Activated B cell treated with CpG ODN at 0.5 μM for 24 hours (primary cell): ENCODE data around the gene ZNF784. TPM values are rescaled to one million over a fixed set of nuclear protein-coding genes. Genes with fewer than 3 reads are reported as not detected.

ENCODE experiments used
- ATAC-seq: fragments of 200-7000 bp; cut with Tn5 transposase; one replicate; pipeline ENCODE4 v1.10.0; 2021; ENCODE audit warnings: low read depth, mild to moderate bottlenecking, moderate library complexity
- CTCF ChIA-PET: fragments of 350-600 bp; sonication (Branson Sonifier 250); formaldehyde crosslinking; loops from one replicate; lab custom pipeline; 2021; ENCODE audit warnings: antibody characterized with exemption; lab: Charles Lee
- POLR2A ChIA-PET: fragments of 350-600 bp; sonication (Branson Sonifier 250); formaldehyde crosslinking; loops from one replicate; lab custom pipeline; 2021; ENCODE audit warnings: antibody characterized with exemption; lab: Charles Lee
- DNase-seq: peaks from one replicate; pipeline ENCODE4 v3.0.0; 2022
- H3K27ac Mint-ChIP-seq: one replicate; pipeline ENCODE4 v1.8.0; 2020; ENCODE audit warnings: mixed read lengths
- H3K27me3 Mint-ChIP-seq: one replicate; pipeline ENCODE4 v1.8.0; 2021; ENCODE audit warnings: mixed read lengths
- H3K36me3 Mint-ChIP-seq: one replicate; pipeline ENCODE4 v1.8.0; 2021; ENCODE audit warnings: low read depth, mixed read lengths
- H3K4me1 Mint-ChIP-seq: one replicate; pipeline ENCODE4 v1.8.0; 2021; ENCODE audit warnings: mixed read lengths
- H3K4me3 Mint-ChIP-seq: one replicate; pipeline ENCODE4 v1.8.0; 2020; ENCODE audit warnings: mild to moderate bottlenecking, mixed read lengths
- H3K9me3 Mint-ChIP-seq: one replicate; pipeline ENCODE4 v1.8.0; 2020; ENCODE audit warnings: mixed read lengths
- CTCF ChIP-seq: fragments of 200-600 bp; IDR thresholded peaks from one replicate; pipeline ENCODE4 v1.8.0; 2022; ENCODE audit warnings: antibody characterized with exemption, mild to moderate bottlenecking
- intact Hi-C: fragments of 100-400 bp; cut with micrococcal nuclease; formaldehyde crosslinking; loops from one replicate; pipeline ENCODE4 v1.15.1; 2024
- total RNA-seq: library from RNA; stranded (reverse); gene quantifications from 2 replicates; pipeline ENCODE4 v1.2.3, GENCODE V29; 2022

Gene ZNF784
- total RNA-seq, 1 donor from 2014 or later: 8.9 TPM

GRCh38 chr19:55621205-55621672, 3.1 kb downstream of the ZNF784 start:
- Mint-ChIP-seq H3K36me3 (peaks cover 26% of the 10 kb centered on the region), H3K4me1 (peaks cover 17% of the 10 kb centered on the region), H3K4me3 (no peak overlapping the region), H3K27ac (no peak overlapping the region), H3K9me3 (no peaks in the 10 kb centered on the region), H3K27me3 (no peaks in the 10 kb centered on the region)
- POLR2A ChIA-PET: interaction anchor here (1.0 to 1.5 kb wide), 2 partner anchors 9 to 15 kb away, joined by 3 to 5 read pairs; partner anchors contain the start of gene ZNF865
- no peak for TF ChIP-seq CTCF
- intact Hi-C loops: no loop called here
- ATAC-seq (no peak), DNase-seq (no peak)
- CTCF ChIA-PET: no interaction called here

GRCh38 chr19:55620410-55621204, 3.8 kb downstream of the ZNF784 start:
- no peaks in the 10 kb centered on the region for H3K27me3 Mint-ChIP-seq
- H3K4me1 Mint-ChIP-seq: peaks cover 17% of the 10 kb centered on the region
- H3K27ac Mint-ChIP-seq: no peak overlapping the region
- ChIA-PET POLR2A (interaction anchor here (1.0 to 1.5 kb wide), 3 partner anchors 10 to 22 kb away, joined by 3 to 5 read pairs (median 3); partner anchors contain the start of genes FIZ1 and ZNF865), CTCF (no interaction called here)
- DNase-seq (no peak), ATAC-seq (no peak)
- intact Hi-C loops: no loop called here
- no peak overlapping the region for H3K4me3 Mint-ChIP-seq
- no peaks in the 10 kb centered on the region for H3K9me3 Mint-ChIP-seq
- H3K36me3 Mint-ChIP-seq: peaks cover 26% of the 10 kb centered on the region
- no peak for TF ChIP-seq CTCF

- H3K27me3 Mint-ChIP-seq: no peaks in the 10 kb centered on the region
- no peak overlapping the region for H3K27ac Mint-ChIP-seq
- no peak for ATAC-seq
- no peak for DNase-seq
- no peaks in the 10 kb centered on the region for H3K9me3 Mint-ChIP-seq
- H3K36me3 Mint-ChIP-seq: peaks cover 27% of the 10 kb centered on the region
- ChIA-PET CTCF (interaction anchor here (2.1 kb wide), 1 partner anchor 12 kb away, joined by 7 read pairs; no protein-coding TSS in a partner anchor), POLR2A (interaction anchor here (0.7 kb wide), 1 partner anchor 13 kb away, joined by 3 read pairs; no protein-coding TSS in a partner anchor)
- intact Hi-C loops: no loop called here
- H3K4me1 Mint-ChIP-seq: peaks cover 8% of the 10 kb centered on the region
- no peak for TF ChIP-seq CTCF
- H3K4me3 Mint-ChIP-seq: no peak overlapping the region
These were observed 5.1 kb downstream of the ZNF784 start for GRCh38 chr19:55619286-55619685.

GRCh38 chr19:55618426-55618825, 5.9 kb downstream of the ZNF784 start:
- ChIA-PET POLR2A (interaction anchor here (0.6 to 0.7 kb wide), 2 partner anchors 13 to 18 kb away, joined by 3 read pairs; partner anchors contain the start of gene ZNF524), CTCF (interaction anchor here (2.1 kb wide), 1 partner anchor 13 kb away, joined by 7 read pairs; no protein-coding TSS in a partner anchor)
- H3K27ac Mint-ChIP-seq: no peak overlapping the region
- intact Hi-C loops: no loop called here
- H3K36me3 Mint-ChIP-seq: peaks cover 23% of the 10 kb centered on the region
- no peak for TF ChIP-seq CTCF
- no peaks in the 10 kb centered on the region for H3K9me3 Mint-ChIP-seq
- no peaks in the 10 kb centered on the region for H3K27me3 Mint-ChIP-seq
- peaks cover 2% of the 10 kb centered on the region for H3K4me1 Mint-ChIP-seq
- no peak for DNase-seq
- H3K4me3 Mint-ChIP-seq: no peak overlapping the region
- no peak for ATAC-seq

GRCh38 chr19:55617426-55617825, 6.9 kb downstream of the ZNF784 start:
- ATAC-seq (no peak), DNase-seq (no peak)
- intact Hi-C loops: no loop called here
- CTCF ChIA-PET: no interaction called here
- Mint-ChIP-seq H3K4me1 (peaks cover 10% of the 10 kb centered on the region), H3K27me3 (no peaks in the 10 kb centered on the region), H3K9me3 (no peaks in the 10 kb centered on the region), H3K4me3 (no peak overlapping the region), H3K27ac (no peak overlapping the region), H3K36me3 (peaks cover 33% of the 10 kb centered on the region)
- no peak for TF ChIP-seq CTCF
- POLR2A ChIA-PET: no interaction called here
